Activated naive CD8-positive, alpha-beta T cell (primary cell): ENCODE results near the gene IPMK.
A peak's percentile ranks its signal among the peaks of the same experiment; 100 is the strongest.

Experiments used
- H3K27ac Mint-ChIP-seq: one replicate; pipeline ENCODE4 v1.8.0; 2021; ENCODE audit warnings: mixed read lengths
- H3K27me3 Mint-ChIP-seq: one replicate; pipeline ENCODE4 v1.8.0; 2021; ENCODE audit warnings: mixed read lengths
- H3K36me3 Mint-ChIP-seq: one replicate; pipeline ENCODE4 v1.8.0; 2021; ENCODE audit warnings: mixed read lengths
- H3K4me1 Mint-ChIP-seq: one replicate; pipeline ENCODE4 v1.8.0; 2021; ENCODE audit warnings: low read depth, mixed read lengths
- H3K4me3 Mint-ChIP-seq: one replicate; pipeline ENCODE4 v1.8.0; 2021; ENCODE audit warnings: mild to moderate bottlenecking, mixed read lengths
- H3K9me3 Mint-ChIP-seq: one replicate; pipeline ENCODE4 v1.8.0; 2021; ENCODE audit warnings: low read depth, mixed read lengths

IPMK gene

DNA sequence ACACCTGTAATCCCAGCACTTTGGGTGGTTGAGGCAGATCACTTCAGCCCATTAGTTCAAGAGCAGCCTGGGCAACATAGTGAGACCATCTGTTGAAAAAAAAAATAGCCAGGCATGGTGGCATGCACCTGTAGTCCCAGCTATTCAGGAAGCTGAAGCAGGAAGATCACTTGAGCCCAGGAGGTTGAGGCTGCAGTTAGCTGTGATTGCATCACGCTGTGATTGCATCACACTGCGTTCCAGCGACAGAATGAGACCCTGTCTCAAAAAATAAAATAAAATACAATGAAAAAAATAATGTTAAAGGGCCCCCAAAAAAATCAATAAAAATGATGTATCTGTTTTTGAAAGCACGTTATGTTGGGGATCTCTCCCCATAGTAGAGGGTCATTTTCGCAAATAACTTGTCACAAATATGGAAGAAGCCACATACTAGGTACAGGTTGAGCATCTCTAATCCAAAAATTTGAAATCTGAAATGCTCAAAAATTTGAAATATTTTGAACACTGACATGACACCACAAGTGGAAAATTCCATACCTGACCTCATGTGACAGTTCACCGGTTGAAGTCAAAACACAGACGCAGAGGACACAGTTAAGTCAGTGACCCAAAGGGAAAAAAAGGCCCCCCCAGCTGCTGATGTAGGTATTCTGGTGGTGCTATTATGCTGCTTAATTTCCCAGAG lies 10.7 kb upstream of the IPMK start:
- H3K36me3 Mint-ChIP-seq, result peaks cover 12% of the 10 kb centered on the region
- H3K4me3 Mint-ChIP-seq, result no peak overlapping the region
- no peak overlapping the region for H3K27ac Mint-ChIP-seq
- H3K4me1 Mint-ChIP-seq, result peaks cover 46% of the 10 kb centered on the region
- H3K9me3 Mint-ChIP-seq, result no peaks in the 10 kb centered on the region
- no peaks in the 10 kb centered on the region for H3K27me3 Mint-ChIP-seq

DNA sequence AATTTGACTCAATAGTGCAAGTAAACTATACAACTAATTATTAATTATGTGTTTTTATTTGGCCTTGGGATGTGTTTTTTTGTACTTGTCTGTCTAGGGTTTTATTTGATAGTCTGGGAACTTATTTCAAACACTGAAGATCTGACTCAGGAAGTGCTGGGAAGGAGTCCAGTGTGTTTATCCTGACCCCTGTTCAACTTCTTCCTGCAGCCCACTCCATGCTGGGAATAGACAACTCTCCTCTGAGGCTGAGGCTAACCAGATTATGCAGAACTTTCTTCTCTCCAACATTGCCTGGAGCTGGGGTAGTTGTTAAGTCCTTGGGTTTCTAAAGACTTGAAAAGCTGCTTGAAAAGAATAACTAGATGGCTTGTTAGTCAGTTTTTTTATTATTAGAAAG lies 8.2 kb upstream of the IPMK start:
- no peak overlapping the region for H3K4me3 Mint-ChIP-seq
- peaks cover 10% of the 10 kb centered on the region for H3K36me3 Mint-ChIP-seq
- H3K27me3 Mint-ChIP-seq, result no peaks in the 10 kb centered on the region
- peaks cover 33% of the 10 kb centered on the region for H3K4me1 Mint-ChIP-seq
- no peaks in the 10 kb centered on the region for H3K9me3 Mint-ChIP-seq
- H3K27ac Mint-ChIP-seq, result no peak overlapping the region

DNA sequence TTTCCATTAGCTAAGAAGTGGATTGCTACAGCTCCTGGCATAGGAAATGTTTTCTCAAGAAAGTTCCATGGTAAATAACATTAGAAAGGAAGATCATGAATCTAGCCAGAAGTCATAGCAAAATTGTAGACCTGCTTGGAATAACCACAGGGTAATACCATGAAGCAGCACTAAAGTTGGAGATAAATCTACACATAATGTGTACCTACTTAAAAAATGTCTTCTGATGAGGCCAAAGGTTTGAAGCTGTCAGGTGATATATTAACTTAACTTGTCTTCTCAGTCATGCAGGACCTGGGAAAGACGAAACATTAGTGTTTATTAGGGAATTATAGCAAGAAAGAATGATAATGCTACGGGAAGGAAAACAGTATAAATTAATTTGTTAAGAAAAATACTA lies 7.6 kb upstream of the IPMK start:
- Mint-ChIP-seq H3K27ac (no peak overlapping the region), H3K27me3 (no peaks in the 10 kb centered on the region), H3K9me3 (no peaks in the 10 kb centered on the region), H3K4me1 (peaks cover 32% of the 10 kb centered on the region), H3K4me3 (no peak overlapping the region), H3K36me3 (peaks cover 6% of the 10 kb centered on the region)

DNA sequence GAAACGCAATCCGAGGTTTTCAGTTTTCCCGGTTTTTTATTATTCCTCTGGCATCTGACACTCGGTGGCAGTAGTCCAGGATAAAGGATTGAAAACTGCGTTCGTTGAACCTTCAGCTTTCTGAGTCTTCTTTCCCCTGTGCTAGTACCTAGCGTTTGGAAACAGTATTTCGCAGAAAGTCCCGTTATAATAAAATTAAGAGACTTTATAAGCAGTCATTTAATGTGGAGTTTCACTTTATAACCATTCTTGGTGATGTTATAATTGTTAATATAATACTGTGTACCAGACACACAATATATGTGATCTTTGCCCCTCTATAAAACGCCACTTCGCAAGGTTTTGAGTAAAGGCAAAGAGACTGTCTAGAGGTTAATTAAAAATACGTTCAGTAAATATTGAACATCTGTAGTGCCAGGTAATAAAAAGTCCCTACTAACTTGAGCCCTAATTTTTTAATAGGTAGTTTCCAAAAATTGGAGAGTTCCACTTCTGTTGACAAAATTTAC lies 2.1 kb upstream of the IPMK start:
- peaks cover 40% of the 10 kb centered on the region for H3K4me1 Mint-ChIP-seq
- no peaks in the 10 kb centered on the region for H3K27me3 Mint-ChIP-seq
- H3K36me3 Mint-ChIP-seq, result no peaks in the 10 kb centered on the region
- peak overlapping the region; percentile 96 for H3K4me3 Mint-ChIP-seq
- peak overlapping the region; percentile 94 for H3K27ac Mint-ChIP-seq
- H3K9me3 Mint-ChIP-seq, result no peaks in the 10 kb centered on the region

DNA sequence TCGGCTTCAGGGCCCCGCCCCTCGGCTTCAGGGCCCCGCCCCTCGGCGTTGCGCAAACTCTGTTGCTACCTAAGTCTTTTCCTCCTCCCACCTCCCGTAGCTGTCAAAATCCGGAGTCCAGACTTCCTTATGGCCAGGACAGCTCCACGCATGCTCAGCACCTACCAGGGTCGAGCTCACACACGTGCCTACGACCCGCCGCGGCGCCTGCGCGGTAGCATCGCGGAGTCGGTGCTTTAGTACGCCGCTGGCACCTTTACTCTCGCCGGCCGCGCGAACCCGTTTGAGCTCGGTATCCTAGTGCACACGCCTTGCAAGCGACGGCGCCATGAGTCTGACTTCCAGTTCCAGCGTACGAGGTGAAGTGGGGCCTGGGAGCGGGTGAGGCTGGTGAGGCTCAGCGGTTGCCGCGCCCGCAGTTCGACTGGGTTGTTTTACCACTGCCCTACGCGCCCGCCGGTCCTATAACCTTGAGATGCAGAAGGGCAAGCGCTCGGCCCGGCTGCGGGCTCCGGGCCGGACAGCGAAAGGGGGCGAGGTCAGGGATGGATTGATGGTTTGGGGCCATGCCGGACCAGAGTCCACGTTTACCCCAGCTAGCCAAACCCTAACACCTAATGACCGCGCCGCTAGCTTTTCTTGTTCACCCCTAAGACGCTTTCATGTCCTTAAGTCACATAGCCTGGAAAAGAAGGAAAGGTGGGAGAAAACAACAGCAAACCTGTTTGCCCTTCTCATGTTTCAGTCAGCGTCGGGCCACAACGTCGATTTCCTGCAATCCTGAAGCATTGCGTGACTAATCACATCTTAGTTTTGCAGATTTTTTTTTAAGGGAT lies 1.5 kb upstream of the IPMK start, which contains the start of gene CISD1:
TSS of gene CISD1 (plus strand) at position 217 of the 836 bp plus-strand sequence. CDS start at position 329, 112 bp downstream.
- peaks cover 44% of the 10 kb centered on the region for H3K4me1 Mint-ChIP-seq
- H3K36me3 Mint-ChIP-seq, result no peaks in the 10 kb centered on the region
- peak within 1 kb of the TSS; percentile 94 for H3K27ac Mint-ChIP-seq
- H3K9me3 Mint-ChIP-seq, result no peaks in the 10 kb centered on the region
- H3K4me3 Mint-ChIP-seq, result peak within 1 kb of the TSS; percentile 96
- no peaks in the 10 kb centered on the region for H3K27me3 Mint-ChIP-seq

DNA sequence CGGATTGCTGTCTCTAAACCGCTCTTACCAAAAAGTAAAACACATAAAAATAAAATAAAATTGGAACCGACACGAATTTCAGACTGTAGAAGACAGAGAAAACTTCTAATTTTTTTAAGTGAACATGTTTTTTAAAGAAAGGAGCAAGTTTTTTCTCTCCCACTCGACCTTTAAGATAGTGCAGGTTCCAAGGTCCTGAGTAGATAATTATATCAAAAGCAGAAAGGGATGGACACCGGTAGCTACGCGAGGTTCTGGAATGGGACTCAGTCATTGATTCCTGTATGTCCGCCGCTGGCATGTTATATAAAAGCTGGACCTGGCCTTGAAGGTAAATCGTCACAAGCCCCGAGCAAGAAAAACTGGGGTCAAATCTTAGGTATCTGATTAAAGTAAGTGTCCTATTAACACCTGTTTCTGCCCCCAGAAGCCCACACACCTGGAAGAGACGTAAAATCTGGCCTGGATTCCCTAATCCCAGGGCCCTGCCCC lies 806 bp upstream of the IPMK start:
- Mint-ChIP-seq H3K27me3 (no peaks in the 10 kb centered on the region), H3K4me3 (peak overlapping the region; percentile 96), H3K4me1 (peaks cover 48% of the 10 kb centered on the region)

DNA sequence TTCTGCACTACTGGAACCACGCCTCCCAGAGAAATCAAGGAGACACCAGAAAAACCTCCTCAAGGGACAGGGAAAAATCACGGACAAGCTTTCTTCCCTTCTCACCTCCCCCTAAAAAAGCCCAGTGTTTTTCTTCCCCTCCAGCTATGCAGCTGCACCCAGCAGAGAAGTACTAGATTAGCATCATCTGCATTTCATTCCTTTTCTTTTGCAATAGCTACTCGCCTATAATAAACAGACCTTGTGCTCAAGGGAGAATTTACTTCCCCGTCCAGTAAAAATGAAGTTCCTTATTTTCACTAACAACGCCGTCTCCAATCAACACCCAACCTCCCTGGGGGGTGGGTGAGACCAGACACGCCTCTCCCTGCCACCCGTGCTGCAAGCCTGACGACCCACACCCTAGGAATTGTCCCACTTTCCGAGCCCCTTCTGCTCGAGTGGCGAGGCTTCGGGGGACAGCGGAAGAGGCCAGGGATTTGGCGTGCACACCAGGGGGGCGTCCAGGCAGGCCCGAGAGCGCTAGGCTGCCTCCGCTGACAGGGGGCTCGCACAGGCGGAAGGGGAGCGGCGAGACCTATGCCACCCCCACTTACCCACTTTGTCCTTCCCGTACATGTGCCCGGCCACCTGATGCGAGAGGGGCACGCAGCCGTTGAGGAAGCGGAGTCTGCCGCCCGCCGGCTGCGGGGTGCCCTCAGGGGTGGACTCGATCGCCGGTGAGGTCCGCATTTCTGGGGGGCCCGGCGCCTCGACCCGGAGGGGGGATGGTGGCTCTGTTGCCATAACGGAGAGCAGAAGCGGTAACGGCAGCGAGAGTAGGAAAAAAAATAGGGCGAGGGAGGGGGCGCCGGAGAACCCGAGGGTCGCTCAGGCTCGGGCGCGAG lies 625 bp downstream of the IPMK start:
- peak overlapping the region; percentile 93 for H3K27ac Mint-ChIP-seq
- peak overlapping the region; percentile 96 for H3K4me3 Mint-ChIP-seq

More for the DNA sequence above, 806 bp upstream of the IPMK start:
- Mint-ChIP-seq H3K27ac (peak overlapping the region; percentile 94), H3K36me3 (no peaks in the 10 kb centered on the region), H3K9me3 (no peaks in the 10 kb centered on the region)

DNA sequence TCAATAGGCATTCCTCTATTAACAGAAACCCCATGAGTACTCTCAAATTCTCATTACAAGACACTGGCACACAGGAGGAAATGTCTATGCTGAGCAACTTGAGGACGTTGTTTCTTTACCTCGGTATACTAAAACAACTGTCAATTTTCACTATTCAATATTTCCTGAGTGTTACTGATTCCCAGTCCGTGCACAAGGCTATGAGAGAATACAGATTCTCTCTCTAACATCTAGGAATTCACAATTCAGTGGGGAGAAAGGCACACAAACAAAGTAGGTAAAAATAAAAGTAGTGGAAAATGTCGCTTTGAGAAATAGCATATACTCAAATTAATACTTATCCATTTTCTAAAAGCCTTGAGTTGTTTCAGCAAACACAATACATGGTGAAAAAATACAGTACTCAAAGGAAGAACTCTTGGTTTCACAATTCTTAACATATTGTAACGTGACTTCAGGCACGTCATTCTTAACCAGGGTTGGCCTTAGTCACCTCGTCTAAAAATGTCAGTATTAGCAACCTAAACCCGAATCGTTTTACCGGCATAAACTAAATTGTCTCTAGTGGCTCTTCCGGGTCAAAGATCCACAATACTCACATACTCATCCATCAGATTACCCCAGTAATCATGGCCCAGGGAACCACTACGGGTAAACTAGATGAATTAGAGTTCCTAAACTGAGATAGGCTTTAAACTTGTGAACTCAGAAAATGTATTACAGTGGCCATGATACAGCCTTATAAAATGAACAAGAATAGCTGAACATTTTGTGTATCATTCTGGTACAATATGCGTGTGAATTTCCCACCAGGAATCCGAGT lies 1.5 kb downstream of the IPMK start:
- Mint-ChIP-seq H3K27ac (peak overlapping the region; percentile 93), H3K4me3 (peak overlapping the region; percentile 96), H3K9me3 (no peaks in the 10 kb centered on the region), H3K36me3 (no peaks in the 10 kb centered on the region), H3K27me3 (no peaks in the 10 kb centered on the region), H3K4me1 (peaks cover 47% of the 10 kb centered on the region)

More for the DNA sequence above, 625 bp downstream of the IPMK start:
- Mint-ChIP-seq H3K4me1 (peaks cover 47% of the 10 kb centered on the region), H3K9me3 (no peaks in the 10 kb centered on the region), H3K36me3 (no peaks in the 10 kb centered on the region), H3K27me3 (no peaks in the 10 kb centered on the region)

DNA sequence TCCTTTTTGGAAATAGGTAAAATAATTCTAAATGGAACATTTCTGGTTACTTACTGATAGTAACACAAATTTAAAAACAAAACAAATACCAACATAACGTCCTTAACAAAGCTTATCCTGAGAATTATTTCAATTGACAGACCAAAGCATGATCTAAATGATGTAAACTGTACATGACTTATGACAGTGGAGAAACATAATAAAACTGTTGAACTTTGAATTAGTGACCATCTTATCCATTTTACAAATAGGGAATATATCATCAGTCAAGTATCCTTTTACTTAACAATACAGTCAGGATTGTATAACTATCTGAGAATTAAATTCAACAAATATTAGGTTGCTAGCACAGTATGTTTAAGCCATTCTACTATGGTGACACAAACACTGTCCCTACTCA lies 2.4 kb downstream of the IPMK start:
- Mint-ChIP-seq H3K4me1 (peaks cover 48% of the 10 kb centered on the region), H3K27me3 (no peaks in the 10 kb centered on the region), H3K9me3 (no peaks in the 10 kb centered on the region), H3K27ac (peak overlapping the region; percentile 93), H3K4me3 (peak overlapping the region; percentile 96), H3K36me3 (no peaks in the 10 kb centered on the region)

DNA sequence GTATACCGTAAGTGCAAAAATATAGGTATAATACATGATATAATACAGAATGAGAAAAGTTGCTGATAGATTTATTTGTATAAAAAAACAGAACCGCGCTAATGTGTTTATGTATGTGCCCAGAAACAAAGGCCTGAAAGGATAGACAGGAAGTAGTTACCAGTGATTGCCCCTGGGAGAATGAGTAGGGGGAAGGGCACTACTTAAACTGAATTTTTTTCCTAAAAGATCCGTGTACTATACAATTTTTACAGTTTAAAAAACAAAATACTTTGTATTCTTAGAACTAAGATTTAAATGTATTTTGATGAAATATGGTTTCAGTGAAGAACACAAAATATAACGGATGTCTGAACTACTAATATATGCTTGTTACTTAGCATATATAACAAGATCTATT lies 2.9 kb downstream of the IPMK start:
- Mint-ChIP-seq H3K4me3 (peak overlapping the region; percentile 96), H3K36me3 (no peaks in the 10 kb centered on the region), H3K9me3 (no peaks in the 10 kb centered on the region), H3K27me3 (no peaks in the 10 kb centered on the region), H3K4me1 (peaks cover 48% of the 10 kb centered on the region), H3K27ac (no peak overlapping the region)

DNA sequence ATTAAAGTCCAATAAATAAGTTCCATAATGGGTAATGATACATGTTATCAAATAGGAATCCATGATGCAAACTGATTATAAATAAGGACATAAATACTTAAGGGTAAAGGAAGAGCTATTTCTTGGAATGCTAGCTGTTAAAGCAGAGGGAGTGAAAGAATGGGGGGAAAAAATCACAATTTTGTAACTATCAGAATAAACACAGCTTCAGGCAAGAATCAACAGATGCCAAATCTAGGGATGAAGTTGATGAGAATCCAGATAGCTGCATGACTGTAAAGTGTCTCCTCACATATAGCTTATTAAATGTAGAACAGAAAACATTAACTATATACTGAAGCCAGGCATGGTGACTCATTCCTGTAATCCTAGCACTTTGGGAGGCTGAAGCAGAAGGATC lies 4.9 kb downstream of the IPMK start:
- peaks cover 48% of the 10 kb centered on the region for H3K4me1 Mint-ChIP-seq
- H3K36me3 Mint-ChIP-seq, result peaks cover under 1% of the 10 kb centered on the region
- H3K27me3 Mint-ChIP-seq, result no peaks in the 10 kb centered on the region
- no peak overlapping the region for H3K4me3 Mint-ChIP-seq
- no peak overlapping the region for H3K27ac Mint-ChIP-seq
- H3K9me3 Mint-ChIP-seq, result no peaks in the 10 kb centered on the region

DNA sequence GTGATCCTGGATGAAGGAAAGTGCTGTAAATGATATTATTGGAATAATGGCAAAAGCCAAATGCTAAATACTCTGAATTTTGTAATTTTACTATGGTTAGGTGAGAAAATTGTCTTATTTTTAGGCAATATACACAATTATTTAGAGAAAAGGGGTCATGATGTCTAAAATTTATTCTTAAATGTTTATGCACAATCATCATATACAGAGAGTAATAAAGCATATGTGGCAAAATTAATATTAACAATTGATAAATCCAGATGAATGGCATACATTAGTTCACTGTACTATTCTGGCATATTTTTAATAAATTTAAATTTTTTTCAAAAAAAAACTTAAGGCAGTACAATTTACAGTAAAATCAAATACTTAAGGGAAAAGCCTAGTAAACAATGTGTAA lies 7.4 kb downstream of the IPMK start:
- no peak overlapping the region for H3K27ac Mint-ChIP-seq
- H3K4me1 Mint-ChIP-seq, result peaks cover 44% of the 10 kb centered on the region
- peaks cover 6% of the 10 kb centered on the region for H3K36me3 Mint-ChIP-seq
- no peaks in the 10 kb centered on the region for H3K27me3 Mint-ChIP-seq
- H3K9me3 Mint-ChIP-seq, result no peaks in the 10 kb centered on the region
- no peak overlapping the region for H3K4me3 Mint-ChIP-seq

DNA sequence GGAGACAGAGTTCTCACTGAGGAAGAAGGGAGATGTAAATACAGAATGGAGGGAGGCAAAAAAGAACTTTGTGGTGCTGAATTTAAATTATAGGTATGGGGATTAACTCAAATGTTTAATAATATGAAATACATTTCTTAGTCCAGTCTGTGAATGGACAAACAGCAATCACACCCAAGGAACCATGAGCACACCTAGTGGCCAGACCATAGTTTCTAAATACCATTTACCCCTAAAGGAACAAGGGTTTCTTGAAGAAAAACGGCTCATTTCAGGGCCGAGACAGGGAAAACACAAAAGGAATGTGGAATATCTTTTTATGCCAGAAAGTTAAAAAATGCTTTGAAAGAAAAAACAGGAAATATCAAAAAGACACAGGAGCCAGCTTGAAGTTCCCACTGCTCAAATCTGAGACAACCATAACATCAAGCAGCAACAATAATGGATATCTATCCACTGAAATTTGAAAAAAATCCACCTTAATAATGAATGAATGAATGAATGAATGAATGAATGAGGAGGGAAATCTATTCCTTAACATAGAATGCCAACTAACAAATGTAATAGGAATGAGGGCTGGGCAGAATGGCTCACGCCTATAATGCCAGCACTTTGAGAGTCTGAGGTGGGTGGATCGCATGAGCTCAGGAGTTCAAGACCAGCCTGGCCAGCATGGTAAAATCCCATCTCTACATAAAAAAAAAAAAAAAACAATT lies 8.6 kb downstream of the IPMK start:
- H3K9me3 Mint-ChIP-seq, result peaks cover 5% of the 10 kb centered on the region
- H3K36me3 Mint-ChIP-seq, result peaks cover 7% of the 10 kb centered on the region
- no peak overlapping the region for H3K4me3 Mint-ChIP-seq
- peaks cover 36% of the 10 kb centered on the region for H3K4me1 Mint-ChIP-seq
- H3K27me3 Mint-ChIP-seq, result no peaks in the 10 kb centered on the region
- H3K27ac Mint-ChIP-seq, result no peak overlapping the region
